ENCODE data around the gene CEP44. TPM values are rescaled to one million over a fixed set of nuclear protein-coding genes. Genes with fewer than 3 reads are reported as not detected.

CEP44 gene
- polyA plus RNA-seq, 1 donor (not counting 4 experiments of a cell fraction or from before 2014, with no cell fraction given) = 8.0 TPM

- dilution Hi-C loops (cut with MboI; ENCODE audit: extremely low pct_ligation_motif_present, low sequenced_read_pairs) = no loop called here
- no peak overlapping the region for H3K9ac ChIP-seq (ENCODE audit: control insufficient read depth, extremely low read depth, insufficient read depth, low read length)
- no peaks in the 10 kb centered on the region for H3K9me1 ChIP-seq (ENCODE audit: control insufficient read depth, extremely low read depth, insufficient read depth, low read length)
- no peak for FAIRE-seq
- no peaks in the 10 kb centered on the region for H3K27me3 ChIP-seq (ENCODE audit: control insufficient read depth, extremely low read depth, insufficient read depth, low read length)
- H3K27ac ChIP-seq (ENCODE audit: control insufficient read depth, insufficient read depth, low read length) = no peak overlapping the region
- H3K4me2 ChIP-seq (ENCODE audit: control insufficient read depth, extremely low read depth, insufficient read depth, low read depth, low read length) = no peak overlapping the region
- no peaks in the 10 kb centered on the region for H3K4me1 ChIP-seq (ENCODE audit: control insufficient read depth, extremely low read depth, insufficient read depth, low read length)
- H3K9me3 ChIP-seq (ENCODE audit: control insufficient read depth, low read depth, low read length) = no peaks in the 10 kb centered on the region
- no peak for DNase-seq (ENCODE audit: low read depth, low spot score)
- H4K20me1 ChIP-seq (ENCODE audit: control insufficient read depth, extremely low read depth, insufficient read depth, low read length) = no peaks in the 10 kb centered on the region
- H3K79me2 ChIP-seq (ENCODE audit: control insufficient read depth, insufficient read depth, low read length) = peaks cover 5% of the 10 kb centered on the region
- H3K4me3 ChIP-seq (ENCODE audit: control insufficient read depth in 2 of 3, extremely low read depth in 1 of 3, insufficient read depth in 2 of 3, low read depth in 1 of 3, low read length in 3 of 3) = no peak overlapping the region
- no peak overlapping the region for H2AFZ ChIP-seq (ENCODE audit: control insufficient read depth, low read length)
- TF ChIP-seq, protein P1, sequence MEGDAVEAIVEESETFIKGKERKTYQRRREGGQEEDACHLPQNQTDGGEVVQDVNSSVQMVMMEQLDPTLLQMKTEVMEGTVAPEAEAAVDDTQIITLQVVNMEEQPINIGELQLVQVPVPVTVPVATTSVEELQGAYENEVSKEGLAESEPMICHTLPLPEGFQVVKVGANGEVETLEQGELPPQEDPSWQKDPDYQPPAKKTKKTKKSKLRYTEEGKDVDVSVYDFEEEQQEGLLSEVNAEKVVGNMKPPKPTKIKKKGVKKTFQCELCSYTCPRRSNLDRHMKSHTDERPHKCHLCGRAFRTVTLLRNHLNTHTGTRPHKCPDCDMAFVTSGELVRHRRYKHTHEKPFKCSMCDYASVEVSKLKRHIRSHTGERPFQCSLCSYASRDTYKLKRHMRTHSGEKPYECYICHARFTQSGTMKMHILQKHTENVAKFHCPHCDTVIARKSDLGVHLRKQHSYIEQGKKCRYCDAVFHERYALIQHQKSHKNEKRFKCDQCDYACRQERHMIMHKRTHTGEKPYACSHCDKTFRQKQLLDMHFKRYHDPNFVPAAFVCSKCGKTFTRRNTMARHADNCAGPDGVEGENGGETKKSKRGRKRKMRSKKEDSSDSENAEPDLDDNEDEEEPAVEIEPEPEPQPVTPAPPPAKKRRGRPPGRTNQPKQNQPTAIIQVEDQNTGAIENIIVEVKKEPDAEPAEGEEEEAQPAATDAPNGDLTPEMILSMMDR (optimal IDR thresholded peaks at IDR 0.05 in 1 of 3, IDR thresholded peaks at IDR 0.05 in 1 of 3, conservative IDR thresholded peaks at IDR 0.05 in 1 of 3; ENCODE audit: extremely low read depth in 1 of 3, insufficient read depth in 2 of 3, low read length in 3 of 3) = no peak
- TF ChIP-seq EZH2 (IDR thresholded peaks at IDR 0.05; ENCODE audit: low read length) = no peak
- H3K36me3 ChIP-seq (ENCODE audit: control insufficient read depth in 2 of 2, extremely low read depth in 1 of 2, insufficient read depth in 2 of 2, low read length in 2 of 2) = no peaks in the 10 kb centered on the region
Measured at GRCh38 chr4:174273930-174274329, 9.8 kb upstream of the CEP44 start.

DNA sequence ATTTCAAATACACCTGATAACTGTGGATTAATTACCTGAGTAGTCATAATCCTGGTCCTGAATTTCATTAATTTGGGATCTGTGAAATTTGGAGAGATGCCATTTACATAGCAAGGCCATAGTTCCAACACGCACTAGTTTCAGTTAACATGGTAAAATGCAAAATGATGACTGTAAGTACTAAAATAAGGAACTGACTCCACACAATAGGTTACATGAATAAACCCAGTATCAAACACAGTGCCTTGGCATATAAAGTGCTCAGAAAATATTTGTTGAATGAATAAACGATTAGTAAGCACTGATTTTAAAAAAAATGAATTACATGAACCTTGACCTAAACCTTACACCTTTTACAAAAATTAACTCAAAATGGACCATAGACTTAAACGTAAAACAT, 9.3 kb upstream of the CEP44 start:
- Histone ChIP-seq H2AFZ (ENCODE audit: control insufficient read depth, low read length) (no peak overlapping the region), H3K27me3 (ENCODE audit: control insufficient read depth, extremely low read depth, insufficient read depth, low read length) (no peaks in the 10 kb centered on the region), H3K27ac (ENCODE audit: control insufficient read depth, insufficient read depth, low read length) (no peak overlapping the region), H3K4me2 (ENCODE audit: control insufficient read depth, extremely low read depth, insufficient read depth, low read depth, low read length) (no peak overlapping the region), H3K36me3 (ENCODE audit: control insufficient read depth in 2 of 2, extremely low read depth in 1 of 2, insufficient read depth in 2 of 2, low read length in 2 of 2) (no peaks in the 10 kb centered on the region), H4K20me1 (ENCODE audit: control insufficient read depth, extremely low read depth, insufficient read depth, low read length) (no peaks in the 10 kb centered on the region), H3K9me1 (ENCODE audit: control insufficient read depth, extremely low read depth, insufficient read depth, low read length) (no peaks in the 10 kb centered on the region), H3K9me3 (ENCODE audit: control insufficient read depth, low read depth, low read length) (no peaks in the 10 kb centered on the region), H3K4me1 (ENCODE audit: control insufficient read depth, extremely low read depth, insufficient read depth, low read length) (no peaks in the 10 kb centered on the region), H3K4me3 (ENCODE audit: control insufficient read depth in 2 of 3, extremely low read depth in 1 of 3, insufficient read depth in 2 of 3, low read depth in 1 of 3, low read length in 3 of 3) (no peak overlapping the region), H3K79me2 (ENCODE audit: control insufficient read depth, insufficient read depth, low read length) (peaks cover 9% of the 10 kb centered on the region), H3K9ac (ENCODE audit: control insufficient read depth, extremely low read depth, insufficient read depth, low read length) (no peak overlapping the region)
- dilution Hi-C loops (cut with MboI; ENCODE audit: extremely low pct_ligation_motif_present, low sequenced_read_pairs) = no loop called here
- FAIRE-seq (no peak), DNase-seq (ENCODE audit: low read depth, low spot score) (no peak)
- TF ChIP-seq, protein P1 (optimal IDR thresholded peaks at IDR 0.05 in 1 of 3, IDR thresholded peaks at IDR 0.05 in 1 of 3, conservative IDR thresholded peaks at IDR 0.05 in 1 of 3; ENCODE audit: extremely low read depth in 1 of 3, insufficient read depth in 2 of 3, low read length in 3 of 3) = no peak
- TF ChIP-seq EZH2 (IDR thresholded peaks at IDR 0.05; ENCODE audit: low read length) = no peak
